HG03354 (cell line): ENCODE results near the gene NOP14.
"Not testable (repeated sequence)": the region's sequence is repeated elsewhere in the genome, so short reads cannot be mapped to it uniquely, and the experiment has no call there.

ENCODE experiments used
- ATAC-seq: cut with Tn5 transposase; IDR thresholded peaks from one replicate; pipeline ENCODE4 v1.9.1; 2021; ENCODE audit warnings: mild to moderate bottlenecking; ENCODE audit not compliant: unreplicated experiment, poor library complexity, severe bottlenecking

NOP14 gene

DNA sequence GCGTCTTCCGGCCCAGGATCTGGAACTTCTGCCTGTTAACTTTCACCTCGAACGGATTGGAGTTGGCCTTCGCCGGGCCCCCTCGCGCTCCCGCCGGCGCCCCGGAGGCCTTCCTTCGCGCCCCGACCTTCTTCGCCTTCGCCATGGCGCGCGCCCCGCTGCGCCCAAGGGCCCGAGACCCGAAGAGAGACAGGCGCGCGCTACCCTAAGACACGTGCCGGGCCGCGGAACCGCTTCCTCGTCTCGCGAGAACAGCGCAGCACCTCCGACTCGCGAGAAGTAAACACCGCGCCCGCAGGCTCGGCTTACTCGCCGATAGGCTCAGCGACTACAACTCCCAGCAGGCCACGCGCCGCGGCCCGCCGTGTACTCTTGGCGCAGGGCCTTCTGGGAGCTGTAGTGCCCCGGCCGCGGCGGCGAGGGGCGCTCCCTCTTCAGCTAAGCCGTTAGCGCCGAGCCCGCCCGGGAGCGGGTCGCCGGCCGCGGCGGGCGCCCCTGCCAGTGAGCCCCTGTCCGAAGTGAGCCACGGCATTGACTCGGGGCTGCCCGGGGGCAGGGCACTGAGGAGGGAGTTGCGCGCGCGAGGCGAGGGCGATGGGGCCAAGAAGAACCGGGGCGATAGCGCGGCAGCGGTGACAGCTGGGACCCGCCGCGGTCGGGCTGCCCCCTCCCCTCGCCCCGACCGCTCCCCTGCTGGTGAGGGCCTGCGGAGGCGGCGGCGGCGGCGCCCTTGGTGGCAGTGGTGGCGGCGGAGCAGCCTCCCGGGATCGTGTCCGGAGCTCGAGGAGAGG, at the start of gene NOP14, which contains the start of gene GRK4:
NOP14 (minus strand) TSS at position 232 of the 791 bp plus-strand sequence; CDS start at position 145, 87 bp downstream.
GRK4 (plus strand) TSS at position 397 of the 791 bp plus-strand sequence. CDS start 500 bp downstream, outside the sequence.
- peak; percentile 91 for ATAC-seq

DNA sequence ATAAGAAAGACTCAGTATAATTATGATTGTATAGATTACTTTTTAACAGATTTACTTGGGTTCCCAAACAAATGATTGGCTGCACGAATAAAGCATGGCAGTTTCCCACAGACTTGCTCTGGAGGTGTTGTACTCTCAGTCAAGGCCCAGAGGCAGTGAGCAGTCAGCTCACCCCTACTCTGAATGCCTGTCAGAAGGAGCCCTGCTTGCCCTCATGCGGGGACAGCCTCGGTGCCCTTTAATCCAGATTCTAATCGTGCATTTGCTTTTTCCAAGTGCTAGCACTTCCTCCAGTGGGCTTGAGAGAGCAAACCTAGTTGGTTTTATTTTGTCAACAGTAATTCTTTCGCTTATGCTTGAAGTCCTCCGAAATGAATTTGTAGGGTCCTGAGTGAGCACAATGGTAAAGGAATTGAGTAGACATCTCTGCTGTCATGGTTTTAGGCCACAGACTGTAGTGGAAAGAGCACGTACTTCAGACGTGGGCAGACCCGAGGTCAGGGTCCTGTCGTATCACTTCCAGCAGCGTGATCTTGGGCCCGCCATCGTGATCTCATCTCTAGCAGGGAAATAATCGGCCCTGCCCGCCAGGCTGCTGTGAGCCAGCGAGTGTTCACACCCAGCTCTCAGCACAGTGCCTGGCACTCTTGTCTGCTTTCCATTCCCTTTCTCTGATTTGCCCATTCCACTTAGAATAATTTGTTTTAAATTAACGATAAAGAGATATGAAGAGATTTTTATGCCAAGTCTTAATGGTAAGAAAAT, 48.4 kb upstream of the NOP14 start:
- ATAC-seq, result no peak

DNA sequence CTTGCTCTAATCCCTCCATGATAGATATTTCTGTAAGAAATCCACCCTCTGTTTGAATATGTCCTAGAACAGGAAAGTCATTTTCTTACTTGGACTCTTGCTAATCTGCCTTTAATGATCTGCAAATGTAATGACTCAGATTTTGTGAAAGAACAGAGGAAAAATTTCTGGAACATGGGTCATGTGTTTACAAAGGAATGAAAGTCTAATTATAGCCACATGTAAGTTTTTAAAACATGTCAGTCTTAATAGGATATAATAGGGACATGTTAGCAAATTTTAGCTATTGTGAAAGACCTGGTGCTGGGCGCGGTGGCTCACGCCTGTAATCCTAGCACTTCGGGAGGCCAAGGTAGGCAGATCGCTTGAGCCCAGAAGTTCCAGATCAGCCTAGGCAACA, 47.8 kb upstream of the NOP14 start:
- no peak for ATAC-seq

DNA sequence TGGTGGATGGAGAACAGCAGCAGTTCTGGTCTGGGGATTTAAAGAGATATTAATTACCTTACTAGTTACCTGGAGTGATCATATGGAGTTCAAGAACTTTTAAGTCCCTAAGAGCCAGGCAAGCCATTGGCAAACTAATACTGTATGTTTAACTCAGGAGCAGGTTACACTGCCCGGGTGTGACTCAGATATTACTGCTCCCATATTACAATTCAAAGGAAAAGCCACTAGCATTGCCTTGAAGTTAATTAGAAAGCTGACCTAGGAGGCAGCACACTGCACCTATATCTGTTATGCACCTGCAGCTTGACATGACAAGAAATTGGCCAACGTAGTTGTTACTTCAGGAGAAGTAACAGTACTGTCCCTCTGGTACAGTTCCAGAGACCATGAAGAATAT, 47.4 kb upstream of the NOP14 start:
- ATAC-seq, result no peak

DNA sequence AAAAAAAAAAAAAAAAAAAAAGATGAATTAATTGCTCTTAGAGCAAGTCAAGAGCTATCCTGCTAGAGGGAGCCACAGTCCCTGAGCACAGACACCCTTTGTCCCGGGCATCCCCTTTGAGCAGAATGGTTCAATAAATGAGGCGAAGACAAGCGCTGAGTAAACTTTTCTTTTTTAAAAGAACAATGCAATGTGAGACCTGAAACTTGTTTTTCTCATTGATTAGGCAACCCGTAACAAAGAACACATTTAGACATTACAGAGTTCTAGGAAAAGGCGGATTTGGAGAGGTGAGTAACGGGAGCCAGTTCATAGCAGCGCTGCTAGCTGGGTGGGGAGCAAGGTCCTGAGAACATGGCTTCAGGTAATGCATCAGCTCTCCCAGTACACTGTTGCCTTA, 46.2 kb upstream of the NOP14 start:
- ATAC-seq, result no peak

DNA sequence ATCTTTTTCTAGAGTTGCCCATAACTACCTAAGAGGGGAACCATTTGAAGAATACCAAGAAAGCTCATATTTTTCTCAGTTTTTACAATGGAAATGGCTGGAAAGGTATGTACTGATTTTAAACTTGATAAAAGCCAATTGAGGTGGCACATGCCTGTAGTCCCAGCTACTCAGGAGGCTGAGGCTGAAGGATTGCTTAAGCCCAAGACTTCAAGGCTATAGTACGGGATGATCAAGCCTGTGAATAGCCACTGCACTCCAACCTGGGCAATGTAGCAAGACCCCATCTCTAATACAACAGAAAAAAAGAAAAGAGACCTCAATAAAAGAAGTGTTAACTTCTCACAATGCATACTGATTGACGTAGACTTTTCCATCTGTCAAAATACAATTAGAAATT, 44.5 kb upstream of the NOP14 start:
- ATAC-seq, result no peak

GRCh38 chr4:2996415-2996814, 33.2 kb upstream of the NOP14 start:
- no peak for ATAC-seq

DNA sequence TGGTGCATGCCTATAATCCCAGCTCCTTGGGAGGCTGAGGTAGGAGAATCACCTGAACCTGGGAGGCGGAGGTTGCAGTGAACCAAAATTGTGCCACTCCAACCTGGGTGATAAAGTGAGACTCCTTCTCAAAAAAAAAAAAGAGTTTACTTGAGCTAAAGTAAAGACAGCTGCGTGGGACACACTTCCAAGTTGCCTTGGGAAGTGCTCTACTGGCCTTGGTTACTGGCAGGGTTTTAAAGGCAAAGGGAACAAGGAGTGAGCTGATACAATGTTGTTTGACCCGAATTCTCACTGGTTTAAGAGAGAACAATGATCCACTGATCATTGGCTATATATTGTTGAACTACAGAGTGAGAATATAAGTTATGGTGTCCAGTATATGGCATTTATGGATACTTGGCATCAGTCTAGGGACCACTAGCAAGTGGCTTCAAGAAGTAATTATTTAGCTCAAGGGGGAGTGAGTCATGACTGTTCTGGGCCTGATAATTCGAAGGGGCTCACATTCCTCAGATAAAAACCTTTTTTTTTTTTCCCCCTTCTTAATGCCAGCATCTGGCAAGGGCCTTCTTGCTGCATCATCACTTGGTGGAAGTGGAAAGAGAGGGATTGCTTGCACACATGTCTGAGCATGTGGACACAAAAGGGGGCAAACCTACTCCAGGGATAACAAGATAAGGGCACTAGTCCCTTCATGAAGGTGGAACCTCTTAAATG, 32.5 kb upstream of the NOP14 start:
- no peak for ATAC-seq

DNA sequence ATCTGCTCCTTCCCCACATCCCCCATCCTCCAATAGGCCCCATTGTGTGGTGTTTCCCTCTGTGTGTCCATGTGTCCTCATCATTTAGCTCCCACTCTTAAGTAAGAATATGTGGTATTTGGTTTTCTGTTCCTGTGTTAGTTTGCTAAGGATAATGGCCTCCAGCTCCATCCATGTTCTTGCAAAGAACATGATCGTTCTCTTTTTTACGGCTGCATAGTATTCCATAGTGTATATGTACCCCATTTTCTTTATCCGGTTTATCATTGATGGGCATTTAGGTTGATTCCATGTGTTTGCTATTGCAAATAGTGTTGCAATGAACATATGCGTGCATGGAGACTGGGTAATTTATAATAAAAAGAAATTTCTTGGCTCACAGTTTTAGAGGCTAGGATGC, 31.7 kb upstream of the NOP14 start:
- ATAC-seq, result no peak

GRCh38 chr4:2991243-2991642, 28.0 kb upstream of the NOP14 start:
- ATAC-seq, result no peak

DNA sequence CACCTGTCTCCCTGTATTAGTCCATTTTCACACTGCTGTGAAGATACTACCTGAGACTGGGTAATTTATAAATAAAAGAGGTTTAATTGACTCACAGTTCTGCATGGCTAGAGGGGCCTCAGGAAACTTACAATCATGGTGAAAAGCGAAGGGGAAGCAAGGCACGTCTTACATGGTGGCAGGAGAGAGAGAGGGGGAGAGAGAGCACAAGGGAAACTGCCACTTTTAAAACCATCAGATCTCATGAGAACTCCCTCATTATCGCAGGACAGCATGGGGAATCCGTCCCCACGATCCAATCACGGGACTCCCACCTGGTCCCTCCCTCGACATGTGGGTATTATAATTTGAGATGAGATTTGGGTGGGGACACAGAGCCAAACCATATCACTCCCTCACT, 20.5 kb upstream of the NOP14 start:
- ATAC-seq, result not testable (repeated sequence)

- ATAC-seq, result no peak
These were observed 18.8 kb upstream of the NOP14 start for GRCh38 chr4:2982012-2982411.

GRCh38 chr4:2981256-2981819, 18.1 kb upstream of the NOP14 start:
- no peak for ATAC-seq

DNA sequence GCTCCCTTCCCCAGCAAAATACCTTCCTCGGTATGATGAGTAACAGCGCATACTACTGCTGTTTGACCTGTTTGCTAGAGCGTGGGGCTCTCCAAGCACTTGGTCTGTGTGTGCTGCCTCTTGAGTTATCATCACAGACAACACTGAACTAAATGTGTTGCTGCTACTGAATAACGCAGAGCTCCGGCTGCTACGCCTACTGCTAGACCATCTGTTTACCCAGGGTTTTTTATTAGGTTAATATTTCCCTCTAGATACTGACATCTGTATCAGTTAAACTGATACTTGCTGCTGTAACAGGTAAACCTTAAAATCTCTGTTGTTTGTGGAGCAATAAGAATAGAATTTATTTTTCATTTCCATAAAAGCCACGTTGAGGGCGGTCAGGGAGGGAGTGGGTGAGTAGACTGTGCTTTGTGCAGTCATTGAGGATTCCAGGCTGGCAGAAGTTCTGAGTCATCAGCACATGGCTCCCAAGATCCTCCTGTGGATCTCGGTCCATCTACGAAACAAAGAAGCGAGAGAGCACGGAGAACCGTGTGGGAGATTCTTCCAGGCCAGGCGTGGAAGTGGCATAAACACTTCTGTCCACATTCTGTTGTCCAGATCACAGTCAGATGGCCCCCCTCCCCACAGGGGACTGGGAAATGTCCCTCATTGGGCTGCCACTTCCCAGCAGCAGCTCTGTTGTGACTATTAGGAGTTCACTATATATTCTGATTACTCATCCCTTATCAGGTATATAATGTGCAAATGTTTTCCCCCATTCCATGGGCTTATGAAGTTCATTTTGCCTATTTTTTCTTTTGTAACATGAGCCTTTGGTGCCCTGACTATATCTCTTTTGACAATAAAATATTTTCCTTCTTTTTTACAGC, 14.2 kb upstream of the NOP14 start:
- no peak for ATAC-seq

GRCh38 chr4:2971275-2971674, 8.1 kb upstream of the NOP14 start:
- no peak for ATAC-seq

GRCh38 chr4:2968381-2968780, 5.2 kb upstream of the NOP14 start:
- no peak for ATAC-seq

- ATAC-seq, result no peak
These were observed 2.1 kb upstream of the NOP14 start for GRCh38 chr4:2965262-2965661.

GRCh38 chr4:2964706-2965258, 1.6 kb upstream of the NOP14 start:
- ATAC-seq, result no peak

- ATAC-seq, result peak; percentile 39
These were observed 813 bp upstream of the NOP14 start for GRCh38 chr4:2963966-2964471.
